NCI-H345 treated with DMSO at 0.1 percent for 48 hours (cell line): ENCODE results near the gene ROBO2.
"Not testable (repeated sequence)": the region's sequence is repeated elsewhere in the genome, so short reads cannot be mapped to it uniquely, and the experiment has no call there.

Source experiments
- DNase-seq: peaks from one replicate; lab custom pipeline; 2025; ENCODE audit not compliant: unreplicated experiment; lab: John Stamatoyannopoulos, UW

ROBO2 gene

GRCh38 chr3:77392181-77392580, 352.3 kb downstream of the ROBO2 start:
- DNase-seq: no peak

GRCh38 chr3:77394046-77394445, 354.1 kb downstream of the ROBO2 start:
- no peak for DNase-seq

- no peak for DNase-seq
These were observed 365.0 kb downstream of the ROBO2 start for GRCh38 chr3:77404871-77405270.

GRCh38 chr3:77407441-77407840, 367.5 kb downstream of the ROBO2 start:
- DNase-seq: no peak

- not testable (repeated sequence) for DNase-seq
These were observed 370.4 kb downstream of the ROBO2 start for GRCh38 chr3:77410334-77410733.

GRCh38 chr3:77411334-77411733, 371.4 kb downstream of the ROBO2 start:
- no peak for DNase-seq

GRCh38 chr3:77412021-77412438, 372.1 kb downstream of the ROBO2 start:
- no peak for DNase-seq

GRCh38 chr3:77412584-77412983, 372.7 kb downstream of the ROBO2 start:
- no peak for DNase-seq

- DNase-seq: no peak
These were observed 375.0 kb downstream of the ROBO2 start for GRCh38 chr3:77414881-77415280.

GRCh38 chr3:77420336-77420735, 380.4 kb downstream of the ROBO2 start:
- no peak for DNase-seq

GRCh38 chr3:77421916-77422315, 382.0 kb downstream of the ROBO2 start:
- no peak for DNase-seq

- no peak for DNase-seq
These were observed 386.6 kb downstream of the ROBO2 start for GRCh38 chr3:77426531-77426930.

- DNase-seq: no peak
These were observed 387.6 kb downstream of the ROBO2 start for GRCh38 chr3:77427528-77427927.

- DNase-seq: no peak
These were observed 397.0 kb downstream of the ROBO2 start for GRCh38 chr3:77436908-77437307.

GRCh38 chr3:77446084-77446483, 406.2 kb downstream of the ROBO2 start:
- DNase-seq: no peak

GRCh38 chr3:77446761-77447160, 406.9 kb downstream of the ROBO2 start:
- DNase-seq: no peak

- no peak for DNase-seq
These were observed 409.8 kb downstream of the ROBO2 start for GRCh38 chr3:77449459-77450350.

GRCh38 chr3:77456431-77456830, 416.5 kb downstream of the ROBO2 start:
- no peak for DNase-seq

GRCh38 chr3:77456906-77457305, 417.0 kb downstream of the ROBO2 start:
- DNase-seq: no peak

GRCh38 chr3:77459926-77460325, 420.0 kb downstream of the ROBO2 start:
- no peak for DNase-seq

GRCh38 chr3:77460326-77460725, 420.4 kb downstream of the ROBO2 start:
- DNase-seq: no peak

GRCh38 chr3:77462951-77463350, 423.1 kb downstream of the ROBO2 start:
- no peak for DNase-seq
